Right forelimb (tissue), 1 donor: ENCODE measurements around the gene TGFBR2.

Experiments used
- DNase-seq: peaks from one replicate; pipeline ENCODE4 v3.0.0-alpha.2; 2018

Gene TGFBR2

DNA sequence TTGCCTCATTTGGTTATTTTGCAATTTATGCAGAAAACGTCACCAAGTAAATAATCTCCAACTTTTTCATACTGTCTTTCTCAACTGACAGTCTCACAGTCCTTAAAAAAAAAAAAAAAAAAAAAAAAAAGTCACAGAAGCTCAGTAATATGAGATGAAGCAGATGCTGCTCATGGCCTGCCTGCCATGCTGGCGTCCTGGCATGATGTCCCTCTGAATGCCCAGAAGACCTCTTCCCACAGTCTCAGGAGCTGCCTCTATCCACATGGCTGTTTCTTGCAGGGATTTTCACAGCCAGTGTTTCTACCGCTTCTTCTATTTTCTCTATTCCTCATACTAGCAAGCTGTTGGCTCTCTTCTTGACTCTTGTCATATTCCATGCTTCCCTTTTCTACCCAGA, 87.7 kb downstream of the TGFBR2 start:
- no peak for DNase-seq

- DNase-seq = no peak
Measured at GRCh38 chr3:30694668-30695067, 88.3 kb downstream of the TGFBR2 start.

DNA sequence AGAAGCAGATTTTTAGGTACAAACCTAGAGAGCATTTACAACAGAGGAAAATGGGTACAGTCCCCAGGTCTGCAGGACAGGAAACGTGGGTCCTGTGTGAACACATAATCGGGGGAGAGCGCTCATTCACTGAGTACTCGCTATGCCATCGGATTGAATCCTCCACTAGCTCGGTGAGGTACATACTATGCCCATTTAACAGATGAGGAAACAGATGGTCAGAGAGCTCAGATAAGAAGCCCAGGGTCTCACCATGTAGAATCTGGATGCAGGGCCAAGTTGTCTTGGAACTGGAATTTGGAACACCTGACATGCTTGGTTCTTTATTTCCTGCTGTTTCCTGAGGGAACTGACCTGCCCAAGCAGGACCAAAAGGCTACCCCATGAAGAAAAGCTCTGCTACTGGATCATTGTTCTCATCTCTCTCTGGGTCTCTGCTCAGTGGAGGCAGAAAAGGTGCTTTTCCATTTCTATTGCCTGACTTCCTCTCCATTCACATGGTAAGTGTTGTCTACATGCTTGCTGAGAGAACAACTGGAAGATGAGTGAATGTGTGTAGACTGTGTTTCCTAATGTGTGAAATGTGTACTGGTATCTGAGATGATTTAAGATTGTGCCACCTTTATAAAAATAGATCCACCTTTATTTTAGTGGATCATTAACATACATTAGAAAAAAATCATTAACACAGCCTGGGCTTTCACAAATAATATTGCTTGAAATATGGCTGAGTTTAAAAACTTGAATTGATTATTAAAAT, 89.1 kb downstream of the TGFBR2 start:
- DNase-seq = no peak

DNA sequence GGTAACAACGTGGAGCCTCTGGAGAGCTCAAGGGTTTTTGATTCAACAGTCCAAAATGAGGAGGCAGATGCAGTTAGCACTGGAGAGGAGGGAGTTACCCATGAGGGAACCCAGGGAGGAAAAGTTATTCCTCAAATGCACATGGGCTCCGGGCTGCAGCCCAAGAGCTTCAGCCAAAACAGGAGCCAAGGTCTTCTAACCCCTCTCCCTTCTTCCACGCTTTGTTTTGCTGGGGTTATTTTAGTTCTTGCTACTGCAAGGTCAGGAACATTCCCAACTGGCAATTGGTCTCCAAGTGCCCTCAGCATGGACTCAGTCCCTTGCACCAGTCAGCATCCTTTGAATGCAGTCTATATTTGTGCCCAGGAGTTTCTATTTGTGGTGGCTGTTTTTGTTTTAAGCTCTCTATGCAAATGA, 90.0 kb downstream of the TGFBR2 start:
- DNase-seq = no peak

GRCh38 chr3:30696896-30697295, 90.5 kb downstream of the TGFBR2 start:
- no peak for DNase-seq

GRCh38 chr3:30698549-30698948, 92.1 kb downstream of the TGFBR2 start:
- DNase-seq = no peak

GRCh38 chr3:30699927-30700326, 93.5 kb downstream of the TGFBR2 start:
- no peak for DNase-seq

GRCh38 chr3:30700702-30701321, 94.4 kb downstream of the TGFBR2 start:
- no peak for DNase-seq

DNA sequence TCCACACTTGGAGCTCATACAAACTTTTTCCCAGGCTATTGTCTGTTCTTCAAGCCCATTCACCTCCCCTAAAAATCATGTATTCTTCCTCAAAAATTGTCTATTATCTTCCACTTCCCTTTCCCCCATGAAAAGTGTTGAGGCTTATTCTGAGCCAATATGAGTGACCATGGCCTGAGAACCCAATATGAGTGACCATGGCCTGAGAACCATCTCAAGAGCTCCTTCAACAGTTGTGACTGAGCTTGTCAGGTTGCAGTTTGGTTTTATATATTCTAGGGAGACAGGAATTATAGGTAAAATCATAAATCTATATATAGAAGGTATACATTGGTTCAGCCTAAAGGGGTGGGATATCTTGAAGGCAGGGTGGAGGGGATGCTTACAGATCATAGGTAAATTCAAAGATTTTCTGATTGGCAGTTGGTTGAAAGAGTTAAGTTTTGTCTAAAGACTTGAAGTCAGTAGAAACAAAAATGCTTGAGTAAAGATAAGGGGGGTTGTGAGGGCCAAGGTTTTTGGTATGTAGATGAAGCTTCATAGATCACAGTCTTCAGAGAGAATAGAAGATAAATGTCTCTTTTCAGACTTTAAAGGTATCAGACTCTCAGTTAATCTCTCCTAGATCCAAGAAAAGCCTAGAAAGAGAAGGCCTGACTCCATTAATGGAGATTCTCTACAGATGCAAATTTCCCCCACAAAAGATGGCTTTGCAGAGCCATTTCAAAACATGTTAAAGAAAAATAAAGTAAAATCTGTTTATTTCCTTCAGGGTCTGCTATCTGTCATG, 95.8 kb downstream of the TGFBR2 start:
- DNase-seq = no peak

- no peak for DNase-seq
Measured at GRCh38 chr3:30702828-30703397, 96.5 kb downstream of the TGFBR2 start.

DNA sequence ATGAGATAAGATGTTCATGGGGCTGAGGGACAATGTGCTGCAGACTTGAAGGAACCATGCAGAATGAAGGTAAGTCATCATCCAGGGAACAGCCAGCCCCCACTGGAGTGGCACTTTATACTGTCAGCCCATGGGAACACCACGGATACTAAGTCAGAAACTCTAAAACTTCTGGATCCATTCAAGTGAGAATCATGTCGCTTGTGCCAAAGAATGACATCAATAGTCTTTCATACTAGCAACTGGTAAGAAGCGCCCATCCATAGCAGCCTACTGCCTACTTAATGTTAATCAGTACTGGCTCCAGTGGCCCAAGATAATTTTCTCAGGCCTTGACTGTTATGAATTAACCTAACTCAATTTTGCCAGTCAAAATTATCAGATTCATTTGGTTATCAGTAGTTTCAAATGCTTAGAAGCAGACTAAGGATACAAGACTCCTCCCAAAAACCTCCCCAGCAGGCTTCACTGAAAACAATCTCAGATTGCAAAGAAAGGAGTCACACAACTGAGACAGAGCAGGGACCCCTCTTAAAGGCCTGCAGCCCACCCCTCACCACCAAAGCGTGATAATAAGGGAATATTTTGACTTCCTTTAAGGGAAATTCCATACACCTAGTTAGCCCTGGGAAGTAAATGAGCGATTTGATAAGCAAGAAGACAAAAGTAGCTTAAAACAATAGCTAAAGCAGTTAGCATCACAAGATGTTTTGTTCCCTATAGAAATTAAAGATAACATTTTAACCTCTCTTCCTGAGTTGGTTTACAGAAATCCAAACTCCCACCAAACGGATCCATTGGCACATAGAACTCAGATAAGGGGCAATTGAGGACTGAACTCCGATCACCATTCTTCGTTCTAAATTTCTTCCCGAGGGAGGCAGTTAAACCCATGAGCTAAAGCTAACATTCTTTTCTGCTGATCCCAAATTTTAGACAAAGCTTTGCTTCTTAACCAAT, 98.8 kb downstream of the TGFBR2 start:
- no peak for DNase-seq

DNA sequence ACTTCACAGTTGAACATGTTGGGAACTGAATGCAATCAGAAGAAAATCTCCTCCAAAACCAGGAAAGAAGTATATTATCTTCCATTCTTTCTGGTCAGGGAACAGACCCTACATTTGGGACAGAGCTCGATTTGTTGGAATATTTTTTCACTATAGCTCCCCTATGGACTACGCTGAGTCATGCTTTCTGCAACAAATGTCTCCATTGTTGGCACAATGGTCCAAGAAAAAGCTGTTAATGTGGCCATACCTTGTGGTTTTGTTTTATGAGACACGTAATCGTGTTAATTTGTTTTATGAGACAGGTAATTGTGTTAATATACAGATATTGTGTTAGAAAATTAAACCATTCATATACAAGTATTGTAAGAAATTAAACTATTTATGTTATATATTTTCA, 101.4 kb downstream of the TGFBR2 start:
- DNase-seq = no peak

DNA sequence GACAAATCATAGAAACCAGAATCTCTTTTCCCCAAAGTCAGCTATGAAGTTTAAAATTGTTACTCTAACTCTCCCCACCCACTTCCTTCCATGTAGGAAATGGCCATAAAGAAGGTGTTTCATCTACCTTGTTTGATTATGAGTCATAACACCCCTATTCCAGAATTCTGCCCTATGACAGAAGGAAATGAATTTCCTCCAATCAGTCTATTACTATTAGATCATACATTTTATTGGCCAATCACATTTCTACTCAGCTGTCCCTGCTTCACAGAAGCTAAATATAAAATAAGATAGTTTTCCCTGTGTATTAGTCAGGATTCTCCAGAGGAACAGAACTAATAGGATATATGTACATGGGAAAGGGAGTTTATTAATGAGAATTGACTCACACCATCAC, 102.1 kb downstream of the TGFBR2 start:
- DNase-seq = no peak

DNA sequence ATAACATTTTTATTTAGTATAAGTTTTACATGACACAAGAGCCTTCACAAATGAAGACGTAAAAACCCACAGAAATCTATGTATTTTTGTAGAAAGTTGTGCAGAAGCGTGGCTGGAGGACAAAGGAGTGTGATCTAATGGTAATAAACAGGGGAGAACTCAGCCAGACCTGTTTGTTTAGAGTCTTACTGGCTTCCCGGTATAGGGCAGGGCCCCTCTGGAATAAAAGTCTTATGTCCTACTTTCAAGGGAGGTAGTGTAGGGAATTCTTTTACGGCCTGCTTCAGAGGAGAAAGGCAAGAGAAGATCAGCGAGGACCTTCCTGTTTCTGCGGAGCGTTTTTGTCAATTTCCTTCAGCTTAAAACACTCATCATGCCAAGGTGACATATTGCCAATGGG, 103.6 kb downstream of the TGFBR2 start:
- no peak for DNase-seq

GRCh38 chr3:30711151-30711550, 104.8 kb downstream of the TGFBR2 start:
- DNase-seq = no peak

- no peak for DNase-seq
Measured at GRCh38 chr3:30711867-30712266, 105.5 kb downstream of the TGFBR2 start.

DNA sequence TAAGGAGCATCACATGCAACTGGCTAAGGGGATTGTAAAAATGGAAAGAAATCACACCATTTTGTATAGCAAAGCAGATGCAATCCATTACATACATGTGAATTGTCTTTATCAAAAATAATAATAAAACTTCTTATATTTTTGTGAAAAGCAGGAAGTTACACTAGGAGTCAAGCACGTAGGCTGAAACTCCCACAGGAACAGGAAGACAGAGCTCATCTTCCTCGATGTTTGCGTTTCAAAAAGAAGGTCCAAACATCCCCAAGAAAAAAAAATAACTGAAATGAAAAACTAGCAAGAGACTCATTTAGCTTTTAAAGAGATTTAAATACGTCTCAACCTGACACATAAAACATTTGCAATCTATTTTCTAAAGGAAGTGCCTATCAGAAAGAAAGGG, 106.6 kb downstream of the TGFBR2 start:
- no peak for DNase-seq

DNA sequence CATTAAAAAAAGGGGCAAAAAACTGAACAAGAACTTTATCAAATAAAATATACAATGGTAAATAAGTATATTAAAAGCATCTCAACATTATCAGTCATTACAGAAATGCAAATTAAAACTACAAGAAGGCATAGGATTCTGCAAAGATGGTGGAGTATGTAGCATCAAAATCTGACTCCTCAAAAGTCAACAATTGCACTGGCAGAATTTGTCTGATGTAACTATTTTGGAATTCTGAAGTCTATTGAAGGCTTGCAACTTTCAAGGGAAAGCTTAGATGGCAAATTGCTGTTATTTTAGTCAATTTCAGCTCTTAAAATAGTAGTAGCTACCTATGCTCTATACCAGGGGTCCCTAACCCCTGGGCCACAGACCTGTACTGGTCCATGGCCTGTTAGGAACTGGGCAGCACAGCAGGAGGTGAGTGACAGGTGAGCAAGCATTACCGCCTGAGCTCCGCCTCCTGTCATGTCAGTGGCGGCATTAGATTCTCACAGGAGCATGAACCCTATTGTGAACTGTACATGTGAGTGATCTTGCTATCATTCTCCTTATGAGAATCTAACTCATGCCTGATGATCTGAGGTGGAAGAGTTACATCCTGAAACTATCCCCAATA, 107.6 kb downstream of the TGFBR2 start:
- no peak for DNase-seq

- DNase-seq = no peak
Measured at GRCh38 chr3:30719536-30719935, 113.1 kb downstream of the TGFBR2 start.

DNA sequence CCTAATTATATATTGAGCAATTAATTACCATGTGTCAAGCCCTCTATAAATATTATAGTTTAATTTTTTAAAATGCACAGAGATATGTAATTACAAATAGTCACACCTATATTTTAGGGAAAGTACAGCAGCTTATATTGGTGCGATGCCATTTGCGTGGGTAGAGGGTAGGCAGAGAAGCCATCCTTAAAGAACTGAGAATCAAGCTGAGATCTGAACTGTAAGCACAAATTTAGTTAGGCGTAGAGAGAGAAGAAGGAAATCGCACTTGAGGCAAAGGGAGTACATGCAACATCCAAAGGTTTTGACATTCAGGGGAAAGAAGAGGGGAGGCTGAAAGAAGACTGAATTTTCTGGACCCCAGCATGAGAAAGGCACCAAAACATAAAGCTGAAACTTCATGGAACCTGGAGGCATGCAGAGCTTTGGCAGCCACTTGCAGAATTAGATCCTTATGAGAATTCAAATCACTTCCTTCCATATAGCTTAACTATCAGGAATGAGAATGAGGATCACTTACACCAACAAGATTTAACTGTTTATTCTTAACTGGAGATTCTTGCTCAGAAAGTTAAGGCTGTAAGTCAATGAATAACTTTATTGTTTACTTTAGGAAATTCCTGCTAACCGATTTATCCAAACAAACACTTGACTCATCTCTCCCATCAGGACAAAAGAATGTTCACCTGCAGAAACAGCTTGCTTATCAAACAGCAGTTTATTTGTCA, 114.3 kb downstream of the TGFBR2 start:
- DNase-seq = no peak

GRCh38 chr3:30721314-30721634, 114.9 kb downstream of the TGFBR2 start:
- DNase-seq = no peak
